GM18519 (cell line): ENCODE data around the gene TIMM17A.
A peak's percentile ranks its signal among the peaks of the same experiment; 100 is the strongest.

ENCODE experiments used
- ATAC-seq: cut with Tn5 transposase; IDR thresholded peaks from one replicate; pipeline ENCODE4 v1.9.1; 2021; ENCODE audit warnings: mild to moderate bottlenecking, moderate library complexity; ENCODE audit not compliant: unreplicated experiment, low FRiP score

The TIMM17A gene

GRCh38 chr1:201955009-201955728 is at the start of gene TIMM17A:
TIMM17A (plus strand) TSS chr1:201955503; CDS start chr1:201955527, 24 bp downstream.
- ATAC-seq: peak; percentile 97

GRCh38 chr1:201906336-201906735 is 49.0 kb upstream of the TIMM17A start:
- ATAC-seq: no peak

- ATAC-seq: no peak
Observed at GRCh38 chr1:201907621-201908020, 47.7 kb upstream of the TIMM17A start.

- ATAC-seq: no peak
Observed at GRCh38 chr1:201911826-201912571, 43.3 kb upstream of the TIMM17A start.

GRCh38 chr1:201912832-201913231 is 42.5 kb upstream of the TIMM17A start:
- no peak for ATAC-seq

GRCh38 chr1:201914456-201915235 is 40.7 kb upstream of the TIMM17A start:
- no peak for ATAC-seq

- ATAC-seq: no peak
Observed at GRCh38 chr1:201916649-201917249, 38.6 kb upstream of the TIMM17A start.

GRCh38 chr1:201917362-201918033 is 37.8 kb upstream of the TIMM17A start:
- no peak for ATAC-seq

- ATAC-seq: no peak
Observed at GRCh38 chr1:201918343-201918742, 37.0 kb upstream of the TIMM17A start.

GRCh38 chr1:201921952-201922558 is 33.2 kb upstream of the TIMM17A start:
- ATAC-seq: no peak

GRCh38 chr1:201925301-201925567 is 30.1 kb upstream of the TIMM17A start:
- no peak for ATAC-seq

GRCh38 chr1:201925981-201926645 is 29.2 kb upstream of the TIMM17A start:
- no peak for ATAC-seq

GRCh38 chr1:201928266-201928665 is 27.0 kb upstream of the TIMM17A start:
- ATAC-seq: no peak

- ATAC-seq: no peak
Observed at GRCh38 chr1:201930137-201930536, 25.2 kb upstream of the TIMM17A start.

GRCh38 chr1:201930803-201931202 is 24.5 kb upstream of the TIMM17A start:
- ATAC-seq: no peak

- no peak for ATAC-seq
Observed at GRCh38 chr1:201933840-201934430, 21.4 kb upstream of the TIMM17A start.

GRCh38 chr1:201937624-201938213 is 17.6 kb upstream of the TIMM17A start:
- ATAC-seq: no peak

GRCh38 chr1:201938440-201939035 is 16.8 kb upstream of the TIMM17A start:
- no peak for ATAC-seq
